A549 (cell line): Measurements from ENCODE around the gene CCR3. TPM values are rescaled to one million over a fixed set of nuclear protein-coding genes. Genes with fewer than 3 reads are reported as not detected.

Experiments used
- ATAC-seq, 2 experiments: fragments of 200-7000 bp in 1 of 2; fragments of >200 bp in 1 of 2; cut with Nextera tagmentation in 1 of 2; cut with Tn5 transposase in 1 of 2; 3 replicates each; pipeline versions ENCODE4 v1.8.0 to v1.9.1; 2018 to 2020; ENCODE audit warnings: mild to moderate bottlenecking in 1 of 2, moderate library complexity in 1 of 2
- CTCF ChIA-PET: fragments of 300-600 bp; sonication (Branson Sonifier 250); formaldehyde crosslinking; extraction: SDS; loops from one replicate; lab custom pipeline; 2021; ENCODE audit warnings: antibody characterized with exemption, inconsistent platforms; lab: Yijun Ruan, JAX
- POLR2A ChIA-PET: fragments of 350-600 bp; formaldehyde crosslinking; extraction: SDS; loops from one replicate; lab custom pipeline; 2021; ENCODE audit warnings: antibody characterized with exemption, inconsistent platforms; lab: Yijun Ruan, JAX
- DNase-seq, 2 experiments: peaks; one replicate each; pipeline versions ENCODE4 v3.0.0 to v3.0.0-alpha.2; 2011 to 2016; ENCODE audit warnings: low read depth in 1 of 2, low spot score in 1 of 2
- FAIRE-seq: peaks from 2 replicates; lab custom pipeline; 2011; peaks lifted over from hg19 to GRCh38; lab: Jason Lieb, UNC
- H3K27ac ChIP-seq, 2 experiments: fragments of >200 bp; sonication (Bioruptor Twin); formaldehyde crosslinking; 3 replicates each; pipeline ENCODE4 v1.5.1; 2016 to 2017
- H3K4me1 ChIP-seq: fragments of >200 bp; sonication (Bioruptor Twin); formaldehyde crosslinking; 3 replicates; pipeline ENCODE4 v1.6.1; 2016
- H3K4me2 ChIP-seq: fragments of >200 bp; sonication (Bioruptor Twin); formaldehyde crosslinking; 3 replicates; pipeline ENCODE4 v1.6.1; 2016
- H3K4me3 ChIP-seq: fragments of >200 bp; sonication (Bioruptor Twin); formaldehyde crosslinking; 3 replicates; pipeline ENCODE4 v1.5.1; 2016
- H3K9me3 ChIP-seq: fragments of >200 bp; sonication (Bioruptor Twin); formaldehyde crosslinking; 3 replicates; pipeline ENCODE4 v1.6.1; 2016
- E2F6 ChIP-seq: IDR thresholded peaks from 2 replicates; pipeline ENCODE4 v1.6.1; 2012; ENCODE audit warnings: low read depth, borderline replicate concordance
- EHF ChIP-seq: fragments of 250-450 bp; sonication (Bioruptor Pico); IDR thresholded peaks from 2 replicates; pipeline ENCODE4 v1.5.0; 2020; ENCODE audit warnings: mild to moderate bottlenecking
- EHMT2 ChIP-seq: fragments of 200-600 bp; sonication (generic); IDR thresholded peaks from 2 replicates; pipeline ENCODE4 v1.6.1; 2016; ENCODE audit warnings: antibody characterized with exemption, low read depth, mild to moderate bottlenecking, moderate library complexity
- ELK1 ChIP-seq: fragments of 150-350 bp; IDR thresholded peaks from 2 replicates; pipeline ENCODE4 v1.6.1; 2014; ENCODE audit warnings: low read depth, mild to moderate bottlenecking, low read length
- ESRRA ChIP-seq: fragments of 150-350 bp; IDR thresholded peaks from 2 replicates; pipeline ENCODE4 v1.6.1; 2014; ENCODE audit warnings: mild to moderate bottlenecking, low read length, borderline replicate concordance
- FOSB ChIP-seq: fragments of 250-450 bp; sonication (Bioruptor Pico); IDR thresholded peaks from 2 replicates; pipeline ENCODE4 v1.5.0; 2020; ENCODE audit warnings: mild to moderate bottlenecking, moderate library complexity
- FOSL2 ChIP-seq, 2 experiments: fragments of 450-650 bp in 1 of 2; fragments of >200 bp in 1 of 2; sonication (Bioruptor Twin) in 1 of 2; formaldehyde crosslinking; IDR thresholded peaks; 2 replicates each; pipeline versions ENCODE4 v1.5.0 to v1.6.1; 2016 to 2020; ENCODE audit warnings: mild to moderate bottlenecking in 1 of 2, moderate library complexity in 1 of 2
- GATA3 ChIP-seq: IDR thresholded peaks from 2 replicates; pipeline ENCODE4 v1.6.1; 2012; ENCODE audit warnings: borderline replicate concordance
- HES2 ChIP-seq: fragments of >200 bp; sonication (Bioruptor Twin); formaldehyde crosslinking; IDR thresholded peaks from 2 replicates; pipeline ENCODE4 v1.6.1; 2016
- HMGXB4 ChIP-seq: fragments of 250-450 bp; sonication (Bioruptor Pico); IDR thresholded peaks from 2 replicates; pipeline ENCODE4 v1.5.0; 2021; ENCODE audit warnings: mild to moderate bottlenecking, moderate library complexity, borderline replicate concordance
- HOXA7 ChIP-seq: fragments of 250-450 bp; sonication (Bioruptor Pico); IDR thresholded peaks from 2 replicates; pipeline ENCODE4 v1.5.0; 2020; ENCODE audit warnings: mild to moderate bottlenecking, moderate library complexity
- JUN ChIP-seq, 2 experiments: fragments of >200 bp; sonication (Bioruptor Twin); formaldehyde crosslinking; IDR thresholded peaks; 2 replicates in 1 of 2; 3 replicates in 1 of 2; pipeline ENCODE4 v1.6.1; 2016 to 2017
- JUNB ChIP-seq: fragments of >200 bp; sonication (Bioruptor Twin); formaldehyde crosslinking; IDR thresholded peaks from 2 replicates; pipeline ENCODE4 v1.6.1; 2016
- KDM1A ChIP-seq: fragments of 200-600 bp; sonication (generic); IDR thresholded peaks from 2 replicates; pipeline ENCODE4 v1.6.1; 2016; ENCODE audit warnings: low read depth, mild to moderate bottlenecking
- MAX ChIP-seq: IDR thresholded peaks from 2 replicates; pipeline ENCODE4 v1.6.1; 2012
- MAZ ChIP-seq: fragments of 150-350 bp; IDR thresholded peaks from 2 replicates; pipeline ENCODE4 v1.6.1; 2014; ENCODE audit warnings: antibody characterized with exemption, low read depth, low read length, borderline replicate concordance
- NFE2L2 ChIP-seq: fragments of 150-350 bp; conservative IDR thresholded peaks from 2 replicates; pipeline ENCODE4 v1.6.1; 2014; ENCODE audit warnings: low read length
- PBX3 ChIP-seq: IDR thresholded peaks from 2 replicates; pipeline ENCODE4 v1.6.1; 2012
- PHF8 ChIP-seq: fragments of 200-600 bp; sonication (generic); IDR thresholded peaks from 2 replicates; pipeline ENCODE4 v1.6.1; 2016; ENCODE audit warnings: low read depth, mild to moderate bottlenecking, antibody characterized with exemption, moderate library complexity, borderline replicate concordance
- POLR2A ChIP-seq: IDR thresholded peaks from 2 replicates; pipeline ENCODE4 v1.6.1; 2012; ENCODE audit warnings: mild to moderate bottlenecking, low read length
- POLR2AphosphoS2 ChIP-seq: conservative IDR thresholded peaks from 2 replicates; pipeline ENCODE4 v1.6.1; 2012; ENCODE audit warnings: low read length, improper control_type of control experiment, inconsistent platforms
- RCOR1 ChIP-seq: fragments of 150-350 bp; IDR thresholded peaks from 2 replicates; pipeline ENCODE4 v1.6.1; 2014; ENCODE audit warnings: antibody characterized with exemption, low read length, low read depth
- REST ChIP-seq: fragments of 200-600 bp; sonication (generic); IDR thresholded peaks from 2 replicates; pipeline ENCODE4 v1.6.1; 2016; ENCODE audit warnings: antibody characterized with exemption, mild to moderate bottlenecking, moderate library complexity
- RFX5 ChIP-seq: fragments of 450-650 bp; IDR thresholded peaks from 2 replicates; pipeline ENCODE4 v1.7.1; 2014; ENCODE audit warnings: antibody characterized with exemption, mild to moderate bottlenecking, moderate library complexity
- RNF2 ChIP-seq: fragments of 200-600 bp; sonication (generic); IDR thresholded peaks from 2 replicates; pipeline ENCODE4 v1.6.1; 2016; ENCODE audit warnings: low read depth, mild to moderate bottlenecking, antibody characterized with exemption, moderate library complexity, borderline replicate concordance
- SREBF2 ChIP-seq: fragments of 450-650 bp; IDR thresholded peaks from 2 replicates; pipeline ENCODE4 v1.6.1; 2014; ENCODE audit warnings: mild to moderate bottlenecking, moderate library complexity
- TP53 ChIP-seq: fragments of 250-450 bp; sonication (Bioruptor Pico); IDR thresholded peaks from 2 replicates; pipeline ENCODE4 v1.5.0; 2021; ENCODE audit warnings: mild to moderate bottlenecking, moderate library complexity
- ZFP36 ChIP-seq: fragments of 450-650 bp; IDR thresholded peaks from 2 replicates; pipeline ENCODE4 v1.6.1; 2014; ENCODE audit warnings: borderline replicate concordance; ENCODE audit not compliant: partially characterized antibody
- WGBS: methylation state at CpG from one replicate; pipeline ENCODE4 v1.1.6; 2017; ENCODE audit errors: missing lambda C conversion rate; 5-methylcytosine and 5-hydroxymethylcytosine counted together
- polyA plus RNA-seq, 4 experiments: library from polyadenylated mRNA; depleted of rRNA in 3 of 4; stranded (reverse); fragments of >200 nt; fragmentation: RNase III in 1 of 4; extraction: RNeasy Plus Mini Kit Qiagen cat#74134 plus additional on column Dnase treatment in 1 of 4; gene quantifications; 2 replicates in 3 of 4; 3 replicates in 1 of 4; pipeline ENCODE4 v1.2.3, GENCODE V29; 2011 to 2017

The CCR3 gene
- polyA plus RNA-seq, 2 of the 4 experiments (the other 2 are of a cell fraction) = not detected

GRCh38 chr3:46284981-46285683 is 42.9 kb downstream of the CCR3 start:
- H3K9me3 ChIP-seq = no peaks in the 10 kb centered on the region
- ChIA-PET POLR2A (no interaction called here), CTCF (no interaction called here)
- ATAC-seq (no peak), FAIRE-seq (no peak), DNase-seq (no peak)
- H3K27ac ChIP-seq = no peak overlapping the region
- 33% methylated on average over 5 of the region's 6 CpGs for WGBS
- no peak overlapping the region for H3K4me3 ChIP-seq
- no peak overlapping the region for H3K4me2 ChIP-seq
- no peaks in the 10 kb centered on the region for H3K4me1 ChIP-seq
- no peak for TF ChIP-seq KDM1A
- no peak for TF ChIP-seq HOXA7 (CRISPR knock-in tag)
- TF ChIP-seq MAZ = no peak
- TF ChIP-seq POLR2A = no peak
- no peak for TF ChIP-seq RCOR1
- TF ChIP-seq RFX5 = no peak
- TF ChIP-seq PBX3 = no peak
- TF ChIP-seq ZFP36 = no peak
- no peak for TF ChIP-seq JUNB
- no peak for TF ChIP-seq ELK1
- no peak for TF ChIP-seq POLR2AphosphoS2
- TF ChIP-seq PHF8 = no peak
- TF ChIP-seq HES2 = no peak
- TF ChIP-seq MAX = no peak
- no peak for TF ChIP-seq EHF (CRISPR knock-in tag)
- TF ChIP-seq RNF2 = no peak

- FAIRE-seq (no peak), ATAC-seq (no peak), DNase-seq (no peak)
- Histone ChIP-seq H3K4me3 (no peak overlapping the region), H3K27ac (no peak overlapping the region), H3K9me3 (no peaks in the 10 kb centered on the region), H3K4me1 (no peaks in the 10 kb centered on the region), H3K4me2 (no peak overlapping the region)
- WGBS = 39% methylated on average over 5 of the region's 5 CpGs
- CTCF ChIA-PET = no interaction called here
- POLR2A ChIA-PET = no interaction called here
- TF ChIP-seq GATA3 = no peak
- no peak for TF ChIP-seq FOSL2 (IDR thresholded peaks at IDR 0.05)
- TF ChIP-seq FOSL2 (CRISPR knock-in tag; IDR thresholded peaks at IDR 0.05) = no peak
- no peak for TF ChIP-seq JUN (IDR thresholded peaks at IDR 0.05)
- no peak for TF ChIP-seq REST
- no peak for TF ChIP-seq EHMT2
- no peak for TF ChIP-seq TP53 (CRISPR knock-in tag)
- TF ChIP-seq FOSB (CRISPR knock-in tag) = no peak
- TF ChIP-seq MAZ = no peak
- no peak for TF ChIP-seq NFE2L2
- TF ChIP-seq E2F6 = no peak
- no peak for TF ChIP-seq HOXA7 (CRISPR knock-in tag)
- no peak for TF ChIP-seq EHF (CRISPR knock-in tag)
- no peak for TF ChIP-seq ESRRA
- no peak for TF ChIP-seq HMGXB4 (CRISPR knock-in tag)
- TF ChIP-seq SREBF2 = no peak
- TF ChIP-seq MAX = no peak
Measured at GRCh38 chr3:46285931-46286619, 43.8 kb downstream of the CCR3 start.
